ENCODE data around the gene PEF1. TPM values are rescaled to one million over a fixed set of nuclear protein-coding genes. Genes with fewer than 3 reads are reported as not detected.

The PEF1 gene
- total and polyA plus RNA-seq, 2 donors (not counting 1 experiment from before 2014, with no cell fraction given) = 36.7 to 49.4 TPM

DNA sequence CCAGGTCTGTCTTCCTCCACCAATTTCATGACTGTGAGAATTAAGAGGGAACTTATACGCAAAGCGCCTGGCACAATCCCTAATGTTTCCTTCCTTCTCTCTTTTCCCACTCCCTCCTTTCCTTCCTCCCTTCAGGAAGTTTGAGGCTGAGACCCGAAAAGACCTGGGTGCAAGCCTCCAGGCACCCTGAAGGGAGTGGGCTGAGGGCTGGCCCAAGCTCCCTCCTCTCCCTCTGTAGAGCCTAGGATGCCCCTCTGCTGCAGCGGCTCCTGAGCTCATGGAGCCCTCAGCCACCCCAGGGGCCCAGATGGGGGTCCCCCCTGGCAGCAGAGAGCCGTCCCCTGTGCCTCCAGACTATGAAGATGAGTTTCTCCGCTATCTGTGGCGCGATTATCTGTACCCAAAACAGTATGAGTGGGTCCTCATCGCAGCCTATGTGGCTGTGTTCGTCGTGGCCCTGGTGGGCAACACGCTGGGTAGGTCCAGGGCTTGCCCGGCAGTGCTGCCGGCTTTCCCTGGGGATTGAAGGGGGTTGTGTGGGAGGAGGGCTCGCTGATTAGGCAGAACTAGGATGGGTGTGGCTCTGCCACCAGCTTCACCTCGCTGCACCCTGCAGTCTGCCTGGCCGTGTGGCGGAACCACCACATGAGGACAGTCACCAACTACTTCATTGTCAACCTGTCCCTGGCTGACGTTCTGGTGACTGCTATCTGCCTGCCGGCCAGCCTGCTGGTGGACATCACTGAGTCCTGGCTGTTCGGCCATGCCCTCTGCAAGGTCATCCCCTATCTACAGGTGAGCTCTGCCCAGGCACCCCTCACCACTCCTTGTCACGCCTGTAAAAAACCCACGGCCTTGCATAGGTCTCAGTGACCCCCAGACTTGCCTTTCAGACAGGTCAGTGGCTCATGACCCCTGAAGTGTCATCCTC lies 25.5 kb downstream of the PEF1 start:
- H3K4me1 Mint-ChIP-seq = peaks cover 22% of the 10 kb centered on the region

More for the DNA sequence above, 25.5 kb downstream of the PEF1 start:
- peaks cover 0 to 5% (median 0%) of the 10 kb centered on the region in 3 donors for H3K9me3 ChIP-seq (ENCODE audit: control extremely low read depth in 1 of 3, control insufficient read depth in 2 of 3, insufficient read depth in 1 of 3, low read length in 2 of 3)
- no peak overlapping the region for H3K4me3 Mint-ChIP-seq
- no peaks in the 10 kb centered on the region for H4K20me1 ChIP-seq (ENCODE audit: control insufficient read depth, insufficient read depth, low read length, poor library complexity, severe bottlenecking)
- peaks cover 0 to 33% (median 12%) of the 10 kb centered on the region in 4 experiments for H3K27me3 ChIP-seq (replicated peaks in 1 of 4; ENCODE audit: control extremely low read depth in 1 of 4, control insufficient read depth in 3 of 4, insufficient read depth in 4 of 4, low read length in 3 of 4)
- no peak overlapping the region for H3K27ac Mint-ChIP-seq
- ChIA-PET CTCF (interaction anchor here (0.7 to 3.8 kb wide), 11 partner anchors 9 to 169 kb away, joined by 3 to 33 read pairs (median 4); no protein-coding TSS in a partner anchor), POLR2A (no interaction called here)
- no peaks in the 10 kb centered on the region for H3K9me3 Mint-ChIP-seq (ENCODE audit: insufficient read depth)
- peak; percentile 35 for DNase-seq
- peaks cover 35% of the 10 kb centered on the region for H3K27me3 Mint-ChIP-seq
- WGBS (ENCODE audit: insufficient coverage) = 69% methylated on average over 21 of the region's 23 CpGs
- H2AFZ ChIP-seq (ENCODE audit: insufficient read depth, low read depth, low read length, poor library complexity, severe bottlenecking) = no peak overlapping the region
- peaks cover 13 to 19% of the 10 kb centered on the region in 2 donors for H3K4me1 ChIP-seq (ENCODE audit: control insufficient read depth in 2 of 2, insufficient read depth in 2 of 2, low read length in 2 of 2)
- no peak for ATAC-seq (ENCODE audit: low read depth)
- no peak overlapping the region for H3K27ac ChIP-seq (ENCODE audit: low read length in 2 of 2)
- no peaks in the 10 kb centered on the region for H3K36me3 ChIP-seq (replicated peaks in 1 of 2; ENCODE audit: control extremely low read depth in 1 of 2, control insufficient read depth in 1 of 2, extremely low read depth in 1 of 2, insufficient read depth in 2 of 2, low read length in 1 of 2)
- no peaks in the 10 kb centered on the region for H3K79me2 ChIP-seq (ENCODE audit: control insufficient read depth, insufficient read depth, low read length)
- TF ChIP-seq CTCF (IDR thresholded peaks at IDR 0.05) (no peak), EZH2 (IDR thresholded peaks at IDR 0.05; ENCODE audit: borderline replicate concordance, insufficient read depth, low read depth, low read length, poor library complexity, severe bottlenecking) (no peak)
- H3K9ac ChIP-seq (ENCODE audit: low read length) = no peak overlapping the region
- H3K4me2 ChIP-seq (replicated peaks; ENCODE audit: low read depth, low read length, poor library complexity, severe bottlenecking) = no peak overlapping the region
- intact Hi-C loops (cut with micrococcal nuclease) = loop anchor here (1.0 kb wide), 2 partner anchors 25 to 55 kb away; no protein-coding TSS in a partner anchor
- no peak overlapping the region for H3K4me3 ChIP-seq (ENCODE audit: control extremely low read depth in 1 of 5, extremely low read depth in 1 of 5, insufficient read depth in 1 of 5, low read depth in 2 of 5, low read length in 4 of 5)
